HG02981 (cell line): ENCODE measurements around the gene SCN4A.
"Not testable (repeated sequence)": the region's sequence is repeated elsewhere in the genome, so short reads cannot be mapped to it uniquely, and the experiment has no call there.

Experiments used
- ATAC-seq: cut with Tn5 transposase; IDR thresholded peaks from one replicate; pipeline ENCODE4 v1.9.1; 2021; ENCODE audit warnings: mild to moderate bottlenecking, moderate library complexity; ENCODE audit not compliant: unreplicated experiment

The SCN4A gene

DNA sequence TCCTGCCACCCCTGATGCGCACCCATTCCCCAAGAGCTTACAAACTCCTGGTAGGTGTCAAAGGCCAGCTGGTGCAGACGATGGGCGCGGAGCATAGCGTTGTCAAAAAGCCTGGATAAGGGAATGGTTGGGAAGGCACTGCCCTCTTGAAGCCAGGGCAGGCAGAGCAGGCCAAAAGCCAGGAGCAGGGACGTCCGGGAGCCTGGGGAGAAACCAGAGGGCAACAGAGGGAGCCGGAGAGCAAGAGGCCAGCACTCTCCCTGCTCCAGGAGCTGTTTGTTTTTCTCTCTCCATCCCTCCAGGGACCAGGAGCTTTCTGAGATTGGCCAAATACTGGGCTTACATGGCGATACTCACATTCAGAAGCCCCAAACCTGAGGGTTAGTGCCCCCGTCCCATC, 54.4 kb downstream of the SCN4A start:
- no peak for ATAC-seq

DNA sequence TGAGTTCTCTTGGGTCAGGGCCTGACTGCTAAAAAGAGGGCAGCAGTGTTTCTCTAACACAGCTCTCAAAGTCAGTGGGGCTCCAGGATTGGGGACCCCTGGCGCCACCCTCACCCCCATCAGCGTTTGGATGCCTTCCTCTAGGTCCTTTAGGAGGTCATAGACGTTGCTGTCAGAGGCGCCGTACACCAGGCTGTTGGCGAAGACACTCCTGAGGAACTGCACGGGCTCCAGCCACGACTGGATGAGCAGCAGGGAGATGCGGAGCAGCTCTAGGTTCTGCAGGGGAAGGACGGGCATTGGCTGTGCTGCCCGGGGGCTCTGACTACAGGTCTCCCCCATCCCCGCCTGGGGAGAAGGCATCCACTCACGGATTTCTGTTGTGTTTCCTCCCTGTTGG, 55.1 kb downstream of the SCN4A start:
- ATAC-seq = no peak

DNA sequence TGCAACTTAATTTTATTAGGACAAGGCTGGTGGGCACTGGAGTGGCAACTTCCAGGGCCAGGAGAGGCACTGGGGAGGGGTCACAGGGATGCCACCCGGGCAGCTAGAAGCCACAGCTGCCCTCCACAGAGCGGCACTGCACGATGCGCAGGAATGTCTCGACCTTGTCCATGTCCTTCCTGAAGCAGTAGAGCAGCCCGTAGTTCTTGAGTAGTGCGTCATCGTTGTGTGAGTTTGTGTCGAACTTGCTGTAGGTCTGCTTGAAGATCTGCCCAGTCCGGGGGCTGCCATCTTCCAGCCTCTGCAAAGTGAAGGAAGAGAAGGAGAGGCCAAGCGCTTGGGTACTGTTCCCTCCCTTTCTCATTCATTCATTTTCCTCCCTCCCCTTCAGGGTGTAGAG, 55.5 kb downstream of the SCN4A start:
- ATAC-seq = not testable (repeated sequence)

DNA sequence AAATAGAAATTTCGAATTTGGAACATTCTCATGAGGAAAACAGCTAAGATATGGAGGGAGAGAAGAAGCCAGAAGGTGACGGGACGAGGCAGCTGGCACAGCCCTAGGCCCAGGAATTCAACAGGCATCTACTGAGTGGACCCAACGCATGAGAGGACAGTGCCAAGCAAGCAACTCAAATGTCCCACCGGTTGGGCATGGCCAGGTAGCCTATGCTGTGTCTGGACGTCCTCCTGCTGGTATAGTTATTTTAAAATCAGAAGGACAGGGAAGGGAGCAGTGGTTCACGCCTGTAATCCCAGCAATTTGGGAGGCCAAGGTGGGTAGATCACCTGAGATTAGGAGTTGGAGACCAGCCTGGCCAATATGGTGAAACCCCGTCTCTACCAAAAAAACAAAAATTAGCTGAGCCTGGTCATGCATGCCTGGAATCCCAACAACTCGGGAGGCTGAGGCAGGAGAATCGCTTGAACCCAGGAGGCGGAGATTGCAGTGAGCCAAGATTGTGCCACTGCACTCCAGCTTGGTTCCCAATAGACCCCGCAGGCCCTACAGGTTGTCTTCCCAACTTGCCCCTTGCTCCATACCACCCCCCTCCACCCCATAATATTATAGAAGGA, 56.0 kb downstream of the SCN4A start:
- ATAC-seq = no peak

DNA sequence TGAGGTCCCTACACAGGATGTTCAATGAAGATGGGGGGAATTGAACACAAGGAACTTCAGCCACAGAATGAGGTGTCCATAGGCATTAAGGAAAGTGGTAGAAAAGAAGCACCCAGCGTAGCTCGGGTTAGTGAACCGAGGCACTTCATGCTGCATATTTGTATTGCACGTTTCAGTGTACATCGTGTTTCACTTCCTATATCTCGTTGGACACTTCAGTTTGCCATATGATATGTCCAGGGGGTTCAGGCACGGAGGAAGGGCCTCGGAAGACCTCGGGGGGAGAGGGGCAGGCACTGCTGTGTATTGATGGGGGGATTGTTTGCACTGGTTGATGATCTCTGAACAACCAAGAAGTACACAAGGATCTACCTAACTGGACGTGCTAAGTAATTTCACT, 57.0 kb downstream of the SCN4A start:
- ATAC-seq = not testable (repeated sequence)

DNA sequence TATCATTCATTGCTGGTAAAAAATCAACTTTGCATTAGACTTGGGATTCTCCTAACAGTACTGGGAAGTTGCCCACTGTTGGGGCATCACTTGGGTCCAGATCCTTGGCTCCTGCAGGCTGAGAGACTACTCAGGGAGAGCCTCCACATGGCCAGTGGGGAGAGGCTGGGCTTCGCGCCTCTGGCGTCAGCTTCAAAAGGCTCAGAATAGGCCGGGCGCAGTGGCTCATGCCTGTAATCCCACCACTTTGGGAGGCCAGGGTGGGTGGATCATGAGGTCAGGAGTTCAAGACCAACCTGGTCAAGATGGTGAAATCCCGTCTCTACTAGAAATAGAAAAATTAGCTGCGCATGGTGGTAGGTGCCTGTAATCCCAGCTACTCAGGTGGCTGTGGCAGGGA, 58.2 kb downstream of the SCN4A start:
- no peak for ATAC-seq

DNA sequence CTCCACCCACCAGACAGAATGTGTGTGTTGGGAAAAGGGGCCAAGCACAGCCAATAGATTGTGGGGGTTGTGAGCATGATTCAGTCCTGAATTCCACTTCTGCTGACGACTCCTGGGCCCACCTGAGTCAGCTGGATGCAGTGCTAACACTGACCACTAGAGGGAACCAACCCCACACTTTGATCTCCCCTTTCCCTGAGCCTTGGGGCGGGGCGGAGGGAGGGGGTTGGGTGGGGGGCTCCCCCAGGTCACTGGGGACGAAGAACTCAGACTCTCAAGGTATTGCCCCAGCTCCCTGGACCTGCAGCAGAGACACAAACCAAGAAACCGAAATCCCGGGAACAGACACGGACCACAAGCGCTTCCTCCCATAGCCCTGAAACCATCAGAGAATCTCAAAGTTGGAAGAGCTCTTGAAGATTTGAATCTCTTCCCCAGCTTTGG, 61.0 kb downstream of the SCN4A start:
- ATAC-seq = no peak

DNA sequence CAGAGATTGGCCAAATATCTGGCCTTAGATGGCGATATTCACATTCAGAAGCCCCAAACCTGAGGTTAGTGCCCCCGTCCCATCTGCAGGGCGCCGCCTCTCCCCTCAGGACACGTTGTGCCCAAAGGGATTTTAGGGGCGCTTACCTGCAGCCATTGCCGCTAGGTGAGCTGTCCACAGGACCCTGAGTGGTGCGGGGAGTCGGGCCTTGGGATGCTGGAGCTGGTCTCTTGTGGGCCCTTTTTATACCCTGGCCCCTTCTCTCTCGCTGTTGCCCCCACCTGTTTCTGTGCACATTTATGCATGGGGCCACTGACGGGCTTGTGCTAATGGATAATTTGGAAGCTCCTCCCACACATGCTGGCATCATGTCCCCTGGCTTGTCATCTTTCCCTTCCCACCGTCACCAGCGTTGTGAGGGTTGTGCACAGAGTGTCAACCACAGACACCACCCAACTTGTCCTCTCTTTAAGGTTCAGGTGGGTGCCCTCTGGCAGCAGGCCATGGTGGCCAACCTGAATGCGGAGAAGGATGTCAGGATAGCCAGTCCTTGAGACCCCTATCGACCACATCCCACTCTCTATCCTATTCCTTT, 61.6 kb downstream of the SCN4A start, which contains the start of gene CSHL1:
Gene CSHL1 (minus strand): TSS at position 218 of the 595 bp plus-strand sequence. CDS start 62 bp downstream, at position 156.
- no peak for ATAC-seq

DNA sequence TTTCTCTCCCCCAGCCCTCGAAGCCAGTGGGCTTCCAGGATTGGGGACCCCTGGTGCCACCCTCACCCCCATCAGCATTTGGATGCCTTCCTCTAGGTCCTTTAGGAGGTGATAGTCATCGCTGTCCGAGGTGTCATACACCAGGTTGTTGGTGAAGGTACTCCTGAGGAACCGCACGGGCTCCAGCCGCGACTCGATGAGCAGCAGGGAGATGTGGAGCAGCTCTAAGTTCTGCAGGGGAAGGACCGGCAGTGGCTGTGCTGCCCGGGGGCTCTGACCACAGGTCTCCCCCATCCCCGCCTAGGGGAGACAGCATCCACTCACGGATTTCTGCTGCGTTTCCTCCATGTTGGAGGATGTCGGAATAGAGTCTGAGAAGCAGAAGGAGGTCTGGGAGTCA, 62.6 kb downstream of the SCN4A start:
- ATAC-seq = no peak

DNA sequence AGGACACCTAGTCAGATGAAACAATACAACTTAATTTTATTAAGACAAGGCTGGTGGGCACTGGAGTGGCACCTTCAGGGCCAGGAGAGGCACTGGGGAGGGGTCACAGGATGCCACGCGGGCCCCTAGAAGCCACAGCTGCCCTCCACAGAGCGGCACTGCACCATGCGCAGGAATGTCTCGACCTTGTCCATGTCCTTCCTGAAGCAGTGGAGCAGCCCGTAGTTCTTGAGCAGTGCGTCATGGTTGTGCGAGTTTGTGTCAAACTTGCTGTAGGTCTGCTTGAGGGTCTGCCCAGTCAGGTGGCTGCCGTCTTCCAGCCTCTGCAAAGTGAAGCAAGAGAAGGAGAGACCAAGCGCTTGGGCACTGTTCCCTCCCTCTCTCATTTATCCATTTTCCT, 63.1 kb downstream of the SCN4A start:
- not testable (repeated sequence) for ATAC-seq

DNA sequence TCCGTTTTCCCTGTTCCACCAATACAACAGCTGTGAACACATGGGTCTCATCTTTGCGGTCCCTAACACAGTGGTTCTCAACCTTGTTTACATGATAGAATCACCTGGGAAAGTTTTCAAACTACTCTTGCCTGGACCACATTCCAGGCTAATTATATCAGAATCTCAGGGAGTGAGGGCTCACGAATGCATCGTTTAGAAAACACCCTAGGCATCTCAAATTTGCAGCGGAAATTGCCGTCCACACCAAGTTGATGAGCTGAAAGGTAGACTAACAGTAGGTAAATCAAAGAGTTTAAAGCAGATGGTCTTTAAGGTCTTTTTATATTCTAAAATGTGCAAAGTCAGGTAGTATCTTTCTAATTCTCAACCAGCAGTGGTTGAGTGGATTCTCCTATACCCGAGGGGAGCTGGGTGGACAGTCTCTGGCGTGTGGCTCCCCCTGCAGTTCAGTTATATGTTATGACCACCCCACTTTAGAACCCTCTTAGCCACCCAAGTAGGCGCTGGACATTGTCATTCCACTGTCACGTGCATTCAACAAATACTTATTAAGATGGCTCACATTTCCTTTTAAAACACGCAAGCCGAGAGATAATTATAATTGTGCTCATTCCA, 65.4 kb downstream of the SCN4A start:
- not testable (repeated sequence) for ATAC-seq

DNA sequence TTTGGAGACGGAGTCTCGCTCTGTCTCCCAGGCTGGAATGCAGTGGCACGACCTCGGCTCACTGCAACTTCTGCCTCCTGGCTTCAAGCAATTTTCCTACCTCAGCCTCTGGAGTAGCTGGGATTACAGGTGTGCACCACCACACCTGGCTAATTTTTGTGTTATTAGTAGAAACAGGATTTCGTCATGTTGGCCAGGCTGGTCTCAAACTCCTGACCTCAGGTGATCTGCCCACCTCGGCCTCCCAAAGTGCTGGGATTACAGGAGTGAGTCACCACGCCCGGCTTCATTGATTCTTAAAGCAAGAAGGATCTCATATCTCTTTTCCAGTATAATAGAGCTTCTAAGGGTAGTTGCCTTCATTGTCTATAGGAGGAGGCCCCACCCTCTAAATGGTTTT, 67.9 kb downstream of the SCN4A start:
- not testable (repeated sequence) for ATAC-seq

DNA sequence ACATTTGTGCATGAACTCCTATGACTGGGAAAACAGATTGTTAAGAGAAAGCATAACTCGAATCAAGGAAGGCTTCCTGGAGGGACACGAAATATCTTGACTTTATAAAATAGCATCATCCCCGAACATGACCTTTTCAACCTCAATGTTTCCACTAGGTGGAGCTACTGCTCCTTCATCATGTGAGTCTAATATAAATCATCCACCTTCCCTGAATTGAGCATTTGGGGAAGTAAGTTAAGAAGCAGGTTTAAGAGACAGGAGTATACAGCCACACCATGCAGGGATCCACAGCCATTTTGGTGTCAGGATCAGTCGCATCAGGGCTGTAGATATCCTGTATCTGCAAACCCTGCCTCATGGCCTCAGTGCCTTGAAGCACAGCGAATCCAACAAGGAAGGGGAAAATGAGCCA, 68.9 kb downstream of the SCN4A start:
- ATAC-seq = not testable (repeated sequence)

DNA sequence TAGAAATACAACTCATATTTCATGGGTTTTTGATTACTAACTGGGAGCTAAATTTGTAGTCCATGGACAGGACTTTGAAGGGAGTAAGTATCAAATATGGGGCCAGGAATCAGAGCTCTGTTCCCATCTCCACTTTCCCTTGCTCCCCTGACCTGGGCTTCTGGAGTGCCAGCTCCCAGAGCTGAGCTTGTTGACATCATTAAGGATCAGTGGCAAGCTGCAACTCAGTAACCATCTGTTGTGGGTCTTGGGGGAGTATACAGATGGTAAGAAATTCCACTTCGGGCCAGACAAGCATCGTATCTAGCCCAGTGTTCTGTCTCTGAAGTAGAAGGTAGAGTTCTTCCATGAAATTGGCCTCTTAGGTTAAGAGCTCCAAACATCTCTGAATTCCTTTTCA, 70.7 kb downstream of the SCN4A start:
- ATAC-seq = not testable (repeated sequence)

DNA sequence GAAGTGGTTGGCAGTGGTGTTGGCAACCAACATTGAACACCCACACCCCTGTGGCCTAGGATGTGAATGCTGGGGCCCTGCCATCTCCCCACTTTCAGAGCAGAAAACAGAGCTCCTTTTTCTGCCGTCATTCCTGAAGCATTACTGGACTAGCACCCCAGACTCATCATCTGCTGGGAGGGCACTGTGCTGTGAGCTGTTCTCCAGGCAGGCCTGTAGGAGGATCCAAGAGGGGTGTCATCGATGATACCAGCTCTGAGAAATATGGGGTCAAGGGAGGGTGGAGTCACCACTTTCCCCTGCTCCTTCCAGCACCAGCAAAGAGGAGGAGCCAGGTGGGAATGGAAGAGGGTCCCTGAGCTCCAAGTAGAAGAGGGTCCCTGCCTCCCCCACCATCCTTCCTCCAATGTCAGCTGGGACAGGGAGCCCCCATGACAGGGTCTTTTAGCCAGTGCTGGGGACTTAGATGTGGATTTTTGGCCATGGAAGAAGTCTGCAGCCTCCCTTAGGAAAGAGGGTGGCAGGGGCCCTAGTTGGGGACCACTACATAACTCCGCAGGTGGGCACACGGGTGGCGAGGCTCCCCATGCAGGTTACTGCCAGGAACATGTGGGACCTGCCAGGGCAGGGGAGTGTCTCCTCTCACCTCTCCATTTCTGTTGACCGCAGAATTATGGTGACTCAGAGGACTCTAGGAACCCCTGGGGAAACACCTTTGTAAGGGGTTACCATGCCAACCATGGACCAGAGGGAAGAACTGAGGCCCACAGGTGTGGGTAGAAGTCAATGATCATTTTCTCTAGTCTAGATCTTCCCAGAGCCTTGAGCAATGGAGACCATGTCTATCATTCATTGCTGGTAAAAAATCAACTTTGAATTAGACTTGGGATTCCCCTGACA, 73.6 kb downstream of the SCN4A start:
- not testable (repeated sequence) for ATAC-seq

DNA sequence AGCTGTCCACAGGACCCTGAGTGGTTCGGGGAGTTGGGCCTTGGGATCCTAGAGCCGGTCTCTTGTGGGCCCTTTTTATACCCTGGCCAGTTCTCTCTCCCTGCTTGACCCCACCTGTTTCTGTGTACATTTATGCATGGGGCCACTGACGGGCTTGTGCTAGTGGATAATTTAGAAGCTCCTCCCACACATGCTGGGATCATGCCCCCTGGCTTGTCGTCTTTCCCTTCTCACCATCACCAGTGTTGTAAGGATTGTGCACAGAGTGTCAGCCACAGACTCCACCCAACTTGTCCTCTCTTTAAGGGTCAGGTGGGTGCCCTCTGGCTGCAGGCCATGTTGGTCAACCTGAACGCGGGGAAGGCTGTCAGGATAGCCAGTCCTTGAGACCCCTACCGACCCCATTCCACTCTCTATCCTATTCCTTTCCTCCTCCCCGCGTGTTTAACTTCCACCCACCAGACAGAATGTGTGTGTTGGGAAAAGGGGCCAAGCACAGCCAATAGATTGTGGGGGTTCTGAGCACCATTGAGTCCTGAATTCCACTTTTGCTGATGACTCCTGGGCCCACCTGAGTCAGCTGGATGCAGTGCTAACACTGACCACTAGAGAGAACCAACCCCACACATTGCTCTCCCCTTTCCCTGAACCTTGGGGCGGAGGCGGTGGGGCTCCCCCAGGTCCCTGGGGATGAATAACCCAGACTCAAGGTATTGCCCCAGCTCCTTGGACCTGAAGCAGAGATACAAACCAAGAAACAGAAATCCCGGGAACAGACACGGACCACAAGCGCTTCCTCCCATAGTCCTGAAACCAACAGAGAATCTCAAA, 76.0 kb downstream of the SCN4A start, which contains the start of gene CSH1:
Gene CSH1 (minus strand): TSS at position 51 of the 831 bp plus-strand sequence. CDS start 63 bp downstream, outside the sequence.
- not testable (repeated sequence) for ATAC-seq

DNA sequence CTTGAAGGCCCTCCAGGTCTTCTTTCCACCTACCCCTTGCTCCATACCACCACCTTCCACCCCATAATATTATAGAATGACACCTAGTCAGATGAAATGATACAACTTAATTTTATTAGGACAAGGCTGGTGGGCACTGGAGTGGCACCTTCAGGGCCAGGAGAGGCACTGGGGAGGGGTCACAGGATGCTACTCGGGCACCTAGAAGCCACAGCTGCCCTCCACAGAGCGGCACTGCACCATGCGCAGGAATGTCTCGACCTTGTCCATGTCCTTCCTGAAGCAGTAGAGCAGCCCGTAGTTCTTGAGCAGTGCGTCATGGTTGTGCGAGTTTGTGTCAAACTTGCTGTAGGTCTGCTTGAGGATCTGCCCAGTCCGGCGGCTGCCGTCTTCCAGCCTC, 77.9 kb downstream of the SCN4A start:
- ATAC-seq = not testable (repeated sequence)

DNA sequence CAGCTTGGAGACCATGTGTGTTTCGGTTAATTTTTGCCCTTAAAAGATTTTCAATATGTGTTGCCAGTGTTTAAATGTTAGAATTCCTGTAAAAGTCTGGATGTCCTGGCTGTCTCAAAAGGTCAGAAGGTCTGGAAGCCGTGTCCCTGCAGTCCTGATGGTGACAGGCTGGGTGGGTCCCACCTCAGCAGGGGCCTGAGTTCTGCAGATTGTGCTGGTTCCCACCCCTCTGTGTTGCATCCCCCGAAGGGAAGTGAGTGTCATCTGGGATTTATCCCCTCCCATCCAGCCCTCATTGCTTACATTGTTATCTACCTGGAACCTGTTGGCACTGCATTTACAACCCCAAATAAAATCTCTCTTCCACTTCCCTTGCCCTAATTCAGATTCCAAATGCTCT, 78.7 kb downstream of the SCN4A start:
- not testable (repeated sequence) for ATAC-seq

DNA sequence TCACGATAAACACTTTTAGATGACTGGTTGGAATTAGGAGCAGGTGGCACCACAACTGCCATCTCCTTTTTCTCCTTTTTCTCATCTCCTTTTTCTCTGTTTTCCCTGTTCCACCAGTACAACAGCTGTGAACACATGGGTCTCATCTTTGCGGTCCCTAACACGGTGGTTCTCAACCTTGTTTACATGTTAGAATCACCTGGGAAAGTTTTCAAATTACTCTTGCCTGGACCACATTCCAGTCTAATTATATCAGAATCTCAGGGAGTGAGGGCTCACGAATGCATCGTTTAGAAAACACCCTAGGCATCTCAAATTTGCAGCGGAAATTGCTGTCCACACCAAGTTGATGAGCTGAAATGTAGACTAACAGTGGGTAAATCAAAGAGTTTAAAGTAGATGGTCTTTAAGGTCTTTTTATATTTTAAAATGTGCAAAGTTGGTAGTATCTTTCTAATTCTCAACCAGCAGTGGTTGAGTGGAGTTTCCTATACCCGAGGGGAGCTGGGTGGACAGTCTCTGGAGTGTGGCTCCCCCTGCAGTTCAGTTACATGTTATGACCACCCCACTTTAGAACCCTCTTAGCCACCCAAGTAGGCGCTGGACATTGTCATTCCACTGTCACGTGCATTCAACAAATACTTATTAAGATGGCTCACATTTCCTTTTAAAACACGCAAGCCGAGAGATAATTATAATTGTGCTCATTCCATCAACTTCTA, 80.2 kb downstream of the SCN4A start:
- ATAC-seq = not testable (repeated sequence)
